PC-3 (cell line): ENCODE results near the gene PSME2. TPM values are rescaled to one million over a fixed set of nuclear protein-coding genes. Genes with fewer than 3 reads are reported as not detected.

Source experiments
- ATAC-seq: fragments of 200-7000 bp; cut with Tn5 transposase; 2 replicates; pipeline ENCODE4 v1.9.1; 2020; ENCODE audit warnings: mild to moderate bottlenecking, moderate library complexity
- BruUV-seq: library from RNA; stranded (reverse); fragments of 400-500 nt; replicated peaks from 2 replicates; lab custom pipeline; 2021; lab: Mats Ljungman, UMichigan
- CTCF ChIA-PET: fragments of 300-600 bp; sonication (Branson Sonifier 250); formaldehyde crosslinking; loops from one replicate; lab custom pipeline; 2022; ENCODE audit warnings: antibody characterized with exemption; lab: Charles Lee
- POLR2A ChIA-PET: fragments of 300-600 bp; sonication (Branson Sonifier 250); formaldehyde crosslinking; loops from one replicate; lab custom pipeline; 2022; ENCODE audit warnings: antibody characterized with exemption; ENCODE audit not compliant: unreplicated experiment; lab: Charles Lee
- DNase-seq: peaks from one replicate; pipeline ENCODE4 v3.0.0-alpha.2; 2015
- H2AFZ ChIP-seq: fragments of 300-600 bp; sonication (generic); 2 replicates; pipeline ENCODE4 v1.6.0; 2016; ENCODE audit warnings: antibody characterized with exemption, low read length
- H3F3A ChIP-seq: fragments of 300-600 bp; sonication (generic); one replicate; pipeline ENCODE4 v1.6.0; 2017; ENCODE audit warnings: antibody characterized with exemption, low read length, control low read depth, mild to moderate bottlenecking; ENCODE audit not compliant: unreplicated experiment
- H3K27ac ChIP-seq: fragments of 300-600 bp; sonication (generic); 2 replicates; pipeline ENCODE4 v1.5.1; 2016; ENCODE audit warnings: mild to moderate bottlenecking, low read length
- H3K27me3 ChIP-seq: fragments of 300-600 bp; sonication (generic); 2 replicates; pipeline ENCODE4 v1.6.1; 2016; ENCODE audit warnings: low read length, mixed read lengths
- H3K36me3 ChIP-seq: fragments of 300-600 bp; sonication (generic); 2 replicates; pipeline ENCODE4 v1.6.1; 2016; ENCODE audit warnings: low read depth, mixed run types, low read length, mixed read lengths
- H3K4me1 ChIP-seq: fragments of 300-600 bp; sonication (generic); 2 replicates; pipeline ENCODE4 v1.5.1; 2016; ENCODE audit warnings: low read length; ENCODE audit not compliant: insufficient read depth
- H3K4me2 ChIP-seq: fragments of 300-600 bp; sonication (generic); 2 replicates; pipeline ENCODE4 v1.6.0; 2016; ENCODE audit warnings: low read length
- H3K4me3 ChIP-seq: fragments of 300-600 bp; sonication (generic); 2 replicates; pipeline ENCODE4 v1.5.1; 2016; ENCODE audit warnings: mild to moderate bottlenecking, low read length, mixed read lengths
- H3K79me2 ChIP-seq: fragments of 300-600 bp; sonication (generic); 2 replicates; pipeline ENCODE4 v1.6.1; 2017; ENCODE audit warnings: low read length, mixed read lengths
- H3K9ac ChIP-seq: fragments of 300-600 bp; sonication (generic); 2 replicates; pipeline ENCODE4 v1.6.0; 2016; ENCODE audit warnings: mild to moderate bottlenecking, low read length
- H3K9me2 ChIP-seq: fragments of 300-600 bp; sonication (generic); replicated peaks from 2 replicates; pipeline ENCODE4 v1.6.1; 2016; ENCODE audit warnings: mixed run types, low read length, mixed read lengths
- H3K9me3 ChIP-seq: fragments of 300-600 bp; sonication (generic); 2 replicates; pipeline ENCODE4 v1.6.1; 2016; ENCODE audit warnings: low read length, mixed read lengths
- H4K20me1 ChIP-seq: fragments of 300-600 bp; sonication (generic); 2 replicates; pipeline ENCODE4 v1.6.1; 2016; ENCODE audit warnings: low read length, mixed read lengths
- CTCF ChIP-seq: fragments of 300-600 bp; sonication (generic); conservative IDR thresholded peaks from 2 replicates; pipeline ENCODE4 v1.5.1; 2017; ENCODE audit warnings: antibody characterized with exemption, low read depth, mild to moderate bottlenecking, low read length
- EZH2 ChIP-seq: fragments of 300-600 bp; sonication (generic); IDR thresholded peaks from one replicate; pipeline ENCODE4 v1.6.1; 2017; ENCODE audit warnings: antibody characterized with exemption, mild to moderate bottlenecking, low read length; ENCODE audit not compliant: unreplicated experiment
- EZH2phosphoT487 ChIP-seq: fragments of 300-600 bp; sonication (generic); IDR thresholded peaks from 2 replicates; pipeline ENCODE4 v1.6.1; 2018; ENCODE audit warnings: mild to moderate bottlenecking, antibody characterized with exemption, low read length, borderline replicate concordance
- intact Hi-C: fragments of 100-400 bp; cut with micrococcal nuclease; formaldehyde crosslinking; loops from 2 replicates; pipeline ENCODE4 v1.9.0; 2023
- total RNA-seq: library from RNA; depleted of rRNA; stranded (reverse); fragments of >200 nt; gene quantifications from 2 replicates; pipeline ENCODE4 v1.2.3, GENCODE V29; 2014

Gene PSME2
- total RNA-seq, 1 experiment from 2014 or later, result 297 TPM

GRCh38 chr14:24194873-24195185, 48.4 kb upstream of the PSME2 start:
- H3K4me3 ChIP-seq, result peak overlapping the region; percentile 86
- peaks cover 8% of the 10 kb centered on the region; the same call in 1 of the 2 replicates for H3K36me3 ChIP-seq
- peak overlapping the region; percentile 89 for H3K27ac ChIP-seq
- ChIA-PET POLR2A (no interaction called here), CTCF (no interaction called here)
- H4K20me1 ChIP-seq, result no peaks in the 10 kb centered on the region
- H3K4me1 ChIP-seq, result peaks cover 9% of the 10 kb centered on the region
- H3K27me3 ChIP-seq, result no peaks in the 10 kb centered on the region
- peak overlapping the region; percentile 97 for H3K4me2 ChIP-seq
- BruUV-seq, result no TSS peak
- intact Hi-C loops, result loop anchor here (1.0 kb wide), 1 partner anchor 46 kb away; no protein-coding TSS in a partner anchor
- peak overlapping the region; percentile 99 for H2AFZ ChIP-seq
- H3K79me2 ChIP-seq, result peaks cover 59% of the 10 kb centered on the region
- no peak for ATAC-seq
- no peak for DNase-seq
- H3K9me2 ChIP-seq, result no peaks in the 10 kb centered on the region
- H3K9ac ChIP-seq, result peak overlapping the region; percentile 99
- H3K9me3 ChIP-seq, result no peaks in the 10 kb centered on the region
- TF ChIP-seq CTCF, result no peak
- no peak for TF ChIP-seq EZH2
- TF ChIP-seq EZH2phosphoT487, result no peak
- H3F3A ChIP-seq, result no peaks in the 10 kb centered on the region

- H4K20me1 ChIP-seq, result no peaks in the 10 kb centered on the region
- no peaks in the 10 kb centered on the region for H3K9me2 ChIP-seq
- DNase-seq (no peak), ATAC-seq (no peak)
- H2AFZ ChIP-seq, result no peak overlapping the region
- intact Hi-C loops, result no loop called here
- peaks cover 59% of the 10 kb centered on the region for H3K79me2 ChIP-seq
- H3K27me3 ChIP-seq, result no peaks in the 10 kb centered on the region
- H3K36me3 ChIP-seq, result peaks cover 8% of the 10 kb centered on the region; the same call in 1 of the 2 replicates
- no peaks in the 10 kb centered on the region for H3K9me3 ChIP-seq
- peaks cover 9% of the 10 kb centered on the region for H3K4me1 ChIP-seq
- POLR2A ChIA-PET, result no interaction called here
- peak overlapping the region; percentile 86 for H3K4me3 ChIP-seq
- H3K4me2 ChIP-seq, result peak overlapping the region; percentile 97
- CTCF ChIA-PET, result no interaction called here
- no peak overlapping the region for H3K27ac ChIP-seq
- TF ChIP-seq EZH2, result no peak
- no peak for TF ChIP-seq EZH2phosphoT487
- BruUV-seq, result TSS peak; percentile 38
- no peaks in the 10 kb centered on the region for H3F3A ChIP-seq
- H3K9ac ChIP-seq, result peak overlapping the region; percentile 99; the same call in 1 of the 2 replicates
These were observed 47.9 kb upstream of the PSME2 start for GRCh38 chr14:24194186-24194872.

GRCh38 chr14:24192933-24193332, 46.5 kb upstream of the PSME2 start:
- Histone ChIP-seq H3K4me3 (no peak overlapping the region), H3K79me2 (peaks cover 66% of the 10 kb centered on the region), H3F3A (no peaks in the 10 kb centered on the region), H4K20me1 (no peaks in the 10 kb centered on the region), H3K9ac (no peak overlapping the region), H2AFZ (no peak overlapping the region), H3K9me2 (no peaks in the 10 kb centered on the region), H3K27ac (no peak overlapping the region), H3K9me3 (no peaks in the 10 kb centered on the region), H3K27me3 (no peaks in the 10 kb centered on the region), H3K4me2 (no peak overlapping the region), H3K36me3 (peaks cover 8% of the 10 kb centered on the region; the same call in 1 of the 2 replicates), H3K4me1 (peaks cover 10% of the 10 kb centered on the region)
- ATAC-seq (no peak), DNase-seq (no peak)
- CTCF ChIA-PET, result no interaction called here
- POLR2A ChIA-PET, result no interaction called here
- BruUV-seq, result no TSS peak
- intact Hi-C loops, result no loop called here
- TF ChIP-seq EZH2phosphoT487, result no peak
- TF ChIP-seq EZH2, result no peak
- TF ChIP-seq CTCF, result no peak
